PC-3 (cell line): ENCODE data around the gene CNRIP1. TPM values are rescaled to one million over a fixed set of nuclear protein-coding genes. Genes with fewer than 3 reads are reported as not detected.
"Not testable (repeated sequence)": the region's sequence is repeated elsewhere in the genome, so short reads cannot be mapped to it uniquely, and the experiment has no call there.

Source experiments
- ATAC-seq: fragments of 200-7000 bp; cut with Tn5 transposase; 2 replicates; pipeline ENCODE4 v1.9.1; 2020; ENCODE audit warnings: mild to moderate bottlenecking, moderate library complexity
- BruUV-seq: library from RNA; stranded (reverse); fragments of 400-500 nt; replicated peaks from 2 replicates; lab custom pipeline; 2021; lab: Mats Ljungman, UMichigan
- CTCF ChIA-PET: fragments of 300-600 bp; sonication (Branson Sonifier 250); formaldehyde crosslinking; loops from one replicate; lab custom pipeline; 2022; ENCODE audit warnings: antibody characterized with exemption; lab: Charles Lee
- POLR2A ChIA-PET: fragments of 300-600 bp; sonication (Branson Sonifier 250); formaldehyde crosslinking; loops from one replicate; lab custom pipeline; 2022; ENCODE audit warnings: antibody characterized with exemption; ENCODE audit not compliant: unreplicated experiment; lab: Charles Lee
- DNase-seq: peaks from one replicate; pipeline ENCODE4 v3.0.0-alpha.2; 2015
- H2AFZ ChIP-seq: fragments of 300-600 bp; sonication (generic); 2 replicates; pipeline ENCODE4 v1.6.0; 2016; ENCODE audit warnings: antibody characterized with exemption, low read length
- H3F3A ChIP-seq: fragments of 300-600 bp; sonication (generic); one replicate; pipeline ENCODE4 v1.6.0; 2017; ENCODE audit warnings: antibody characterized with exemption, low read length, control low read depth, mild to moderate bottlenecking; ENCODE audit not compliant: unreplicated experiment
- H3K27ac ChIP-seq: fragments of 300-600 bp; sonication (generic); 2 replicates; pipeline ENCODE4 v1.5.1; 2016; ENCODE audit warnings: mild to moderate bottlenecking, low read length
- H3K27me3 ChIP-seq: fragments of 300-600 bp; sonication (generic); 2 replicates; pipeline ENCODE4 v1.6.1; 2016; ENCODE audit warnings: low read length, mixed read lengths
- H3K36me3 ChIP-seq: fragments of 300-600 bp; sonication (generic); 2 replicates; pipeline ENCODE4 v1.6.1; 2016; ENCODE audit warnings: low read depth, mixed run types, low read length, mixed read lengths
- H3K4me1 ChIP-seq: fragments of 300-600 bp; sonication (generic); 2 replicates; pipeline ENCODE4 v1.5.1; 2016; ENCODE audit warnings: low read length; ENCODE audit not compliant: insufficient read depth
- H3K4me2 ChIP-seq: fragments of 300-600 bp; sonication (generic); 2 replicates; pipeline ENCODE4 v1.6.0; 2016; ENCODE audit warnings: low read length
- H3K4me3 ChIP-seq: fragments of 300-600 bp; sonication (generic); 2 replicates; pipeline ENCODE4 v1.5.1; 2016; ENCODE audit warnings: mild to moderate bottlenecking, low read length, mixed read lengths
- H3K79me2 ChIP-seq: fragments of 300-600 bp; sonication (generic); 2 replicates; pipeline ENCODE4 v1.6.1; 2017; ENCODE audit warnings: low read length, mixed read lengths
- H3K9ac ChIP-seq: fragments of 300-600 bp; sonication (generic); 2 replicates; pipeline ENCODE4 v1.6.0; 2016; ENCODE audit warnings: mild to moderate bottlenecking, low read length
- H3K9me2 ChIP-seq: fragments of 300-600 bp; sonication (generic); replicated peaks from 2 replicates; pipeline ENCODE4 v1.6.1; 2016; ENCODE audit warnings: mixed run types, low read length, mixed read lengths
- H3K9me3 ChIP-seq: fragments of 300-600 bp; sonication (generic); 2 replicates; pipeline ENCODE4 v1.6.1; 2016; ENCODE audit warnings: low read length, mixed read lengths
- H4K20me1 ChIP-seq: fragments of 300-600 bp; sonication (generic); 2 replicates; pipeline ENCODE4 v1.6.1; 2016; ENCODE audit warnings: low read length, mixed read lengths
- CTCF ChIP-seq: fragments of 300-600 bp; sonication (generic); conservative IDR thresholded peaks from 2 replicates; pipeline ENCODE4 v1.5.1; 2017; ENCODE audit warnings: antibody characterized with exemption, low read depth, mild to moderate bottlenecking, low read length
- EZH2 ChIP-seq: fragments of 300-600 bp; sonication (generic); IDR thresholded peaks from one replicate; pipeline ENCODE4 v1.6.1; 2017; ENCODE audit warnings: antibody characterized with exemption, mild to moderate bottlenecking, low read length; ENCODE audit not compliant: unreplicated experiment
- EZH2phosphoT487 ChIP-seq: fragments of 300-600 bp; sonication (generic); IDR thresholded peaks from 2 replicates; pipeline ENCODE4 v1.6.1; 2018; ENCODE audit warnings: mild to moderate bottlenecking, antibody characterized with exemption, low read length, borderline replicate concordance
- intact Hi-C: fragments of 100-400 bp; cut with micrococcal nuclease; formaldehyde crosslinking; loops from 2 replicates; pipeline ENCODE4 v1.9.0; 2023
- total RNA-seq: library from RNA; depleted of rRNA; stranded (reverse); fragments of >200 nt; gene quantifications from 2 replicates; pipeline ENCODE4 v1.2.3, GENCODE V29; 2014

Gene CNRIP1
- total RNA-seq, 1 experiment from 2014 or later: 11.7 TPM

- H2AFZ ChIP-seq: no peak overlapping the region
- ChIA-PET CTCF (interaction anchor here (0.5 kb wide), 1 partner anchor 136 kb away, joined by 3 read pairs; no protein-coding TSS in a partner anchor), POLR2A (no interaction called here)
- no peaks in the 10 kb centered on the region for H3K36me3 ChIP-seq
- BruUV-seq: no TSS peak
- no peaks in the 10 kb centered on the region for H4K20me1 ChIP-seq
- H3K4me2 ChIP-seq: no peak overlapping the region
- no peaks in the 10 kb centered on the region for H3F3A ChIP-seq
- no peaks in the 10 kb centered on the region for H3K79me2 ChIP-seq
- H3K4me1 ChIP-seq: no peaks in the 10 kb centered on the region
- H3K9me3 ChIP-seq: no peaks in the 10 kb centered on the region
- TF ChIP-seq EZH2 (no peak), EZH2phosphoT487 (no peak), CTCF (no peak)
- intact Hi-C loops: no loop called here
- ATAC-seq: no peak
- no peaks in the 10 kb centered on the region for H3K9me2 ChIP-seq
- H3K9ac ChIP-seq: no peak overlapping the region
- no peak overlapping the region for H3K4me3 ChIP-seq
- H3K27me3 ChIP-seq: no peaks in the 10 kb centered on the region
- no peak for DNase-seq
- no peak overlapping the region for H3K27ac ChIP-seq
Measured at GRCh38 chr2:68351997-68352396, 32.2 kb upstream of the CNRIP1 start.

GRCh38 chr2:68349091-68349490 lies 29.3 kb upstream of the CNRIP1 start:
- H4K20me1 ChIP-seq, H3K4me3 ChIP-seq, POLR2A ChIA-PET, H3K9ac ChIP-seq, H3K27me3 ChIP-seq, H3K9me2 ChIP-seq, H3K4me1 ChIP-seq, DNase-seq, H3K4me2 ChIP-seq, intact Hi-C loops, H2AFZ ChIP-seq, H3K27ac ChIP-seq, H3K36me3 ChIP-seq, CTCF ChIA-PET, H3K79me2 ChIP-seq, ATAC-seq, BruUV-seq, H3F3A ChIP-seq, H3K9me3 ChIP-seq: not testable (repeated sequence)

DNA sequence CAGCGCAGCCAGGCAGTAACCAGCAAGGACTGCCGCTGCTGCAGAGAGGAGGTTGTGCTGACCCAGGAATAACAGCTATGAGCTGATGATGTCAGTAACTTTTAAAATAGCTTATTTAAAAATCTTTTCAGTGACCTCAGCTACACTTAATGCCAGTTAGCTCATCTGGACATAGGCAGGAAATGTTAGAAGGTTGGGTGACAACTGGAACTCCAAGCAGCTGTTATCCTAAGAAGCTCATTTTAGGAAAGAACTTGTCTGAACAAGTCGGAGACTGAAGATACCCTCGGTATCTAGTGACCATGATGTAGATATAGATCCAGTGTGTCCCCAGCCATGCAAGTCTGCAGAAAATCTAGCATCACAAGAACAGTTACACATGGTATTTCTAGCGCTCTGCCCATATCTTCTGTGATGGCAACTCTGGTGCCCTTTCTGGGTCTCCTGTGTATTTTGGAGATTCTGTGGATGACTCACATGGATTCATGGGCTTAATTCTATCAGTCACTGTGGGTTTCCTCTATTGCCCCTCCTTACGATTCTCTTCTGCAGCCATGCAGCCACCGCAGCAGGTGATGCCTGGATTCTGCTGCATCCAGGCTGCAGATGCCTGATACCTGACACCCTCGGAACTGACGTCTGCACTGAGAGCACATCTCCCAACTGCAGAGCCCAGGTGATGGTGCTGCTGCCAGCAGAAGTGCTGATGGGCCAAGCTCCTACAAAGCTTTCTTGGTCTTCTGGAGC lies 25.6 kb upstream of the CNRIP1 start:
- no peak for TF ChIP-seq EZH2phosphoT487
- no peak for TF ChIP-seq CTCF
- POLR2A ChIA-PET: no interaction called here

More for the DNA sequence above, 25.6 kb upstream of the CNRIP1 start:
- no peak overlapping the region for H3K4me3 ChIP-seq
- BruUV-seq: no TSS peak
- H3K4me1 ChIP-seq: peaks cover 15% of the 10 kb centered on the region
- H3K9me3 ChIP-seq: no peaks in the 10 kb centered on the region
- no peaks in the 10 kb centered on the region for H3K27me3 ChIP-seq
- no peak overlapping the region for H3K9ac ChIP-seq
- no peaks in the 10 kb centered on the region for H4K20me1 ChIP-seq
- no peaks in the 10 kb centered on the region for H3K36me3 ChIP-seq
- CTCF ChIA-PET: no interaction called here
- H3K79me2 ChIP-seq: no peaks in the 10 kb centered on the region
- no peak overlapping the region for H3K27ac ChIP-seq
- no peaks in the 10 kb centered on the region for H3F3A ChIP-seq
- H3K4me2 ChIP-seq: no peak overlapping the region
- no peak for DNase-seq
- no peaks in the 10 kb centered on the region for H3K9me2 ChIP-seq
- intact Hi-C loops: no loop called here
- no peak for ATAC-seq
- no peak overlapping the region for H2AFZ ChIP-seq
